Measurements from ENCODE around the gene DNAJC10. TPM values are rescaled to one million over a fixed set of nuclear protein-coding genes. Genes with fewer than 3 reads are reported as not detected.
"Not testable (repeated sequence)": the region's sequence is repeated elsewhere in the genome, so short reads cannot be mapped to it uniquely, and the experiment has no call there.

Gene DNAJC10
- total RNA-seq, 1 donor from 2014 or later = 55.8 TPM

DNA sequence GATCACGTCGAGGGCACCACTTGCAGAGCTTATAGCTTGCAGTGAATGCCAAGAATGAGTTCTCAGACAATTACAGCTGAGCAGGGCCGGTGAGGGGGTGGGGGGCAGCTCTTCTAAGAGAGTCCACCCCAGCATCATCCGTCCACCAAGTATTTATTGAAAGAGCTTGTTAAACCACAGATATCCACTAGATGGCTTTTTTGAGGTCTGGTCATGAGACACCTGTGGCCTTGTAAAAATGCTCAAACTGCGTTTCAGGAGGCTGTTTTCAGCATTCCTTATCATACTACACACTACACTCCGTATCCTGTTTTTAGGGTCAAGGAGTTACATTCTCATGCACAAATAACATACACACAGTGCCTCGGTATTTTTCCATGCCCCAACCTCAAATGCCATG, 51.5 kb downstream of the DNAJC10 start:
- intact Hi-C loops (cut with micrococcal nuclease) = no loop called here
- no peak overlapping the region for H3K4me3 ChIP-seq
- TF ChIP-seq, protein P1, sequence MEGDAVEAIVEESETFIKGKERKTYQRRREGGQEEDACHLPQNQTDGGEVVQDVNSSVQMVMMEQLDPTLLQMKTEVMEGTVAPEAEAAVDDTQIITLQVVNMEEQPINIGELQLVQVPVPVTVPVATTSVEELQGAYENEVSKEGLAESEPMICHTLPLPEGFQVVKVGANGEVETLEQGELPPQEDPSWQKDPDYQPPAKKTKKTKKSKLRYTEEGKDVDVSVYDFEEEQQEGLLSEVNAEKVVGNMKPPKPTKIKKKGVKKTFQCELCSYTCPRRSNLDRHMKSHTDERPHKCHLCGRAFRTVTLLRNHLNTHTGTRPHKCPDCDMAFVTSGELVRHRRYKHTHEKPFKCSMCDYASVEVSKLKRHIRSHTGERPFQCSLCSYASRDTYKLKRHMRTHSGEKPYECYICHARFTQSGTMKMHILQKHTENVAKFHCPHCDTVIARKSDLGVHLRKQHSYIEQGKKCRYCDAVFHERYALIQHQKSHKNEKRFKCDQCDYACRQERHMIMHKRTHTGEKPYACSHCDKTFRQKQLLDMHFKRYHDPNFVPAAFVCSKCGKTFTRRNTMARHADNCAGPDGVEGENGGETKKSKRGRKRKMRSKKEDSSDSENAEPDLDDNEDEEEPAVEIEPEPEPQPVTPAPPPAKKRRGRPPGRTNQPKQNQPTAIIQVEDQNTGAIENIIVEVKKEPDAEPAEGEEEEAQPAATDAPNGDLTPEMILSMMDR (IDR thresholded peaks at IDR 0.05; ENCODE audit: borderline replicate concordance) = peak; percentile 55
- H3K27ac ChIP-seq (replicated peaks) = no peak overlapping the region
- peaks cover 33% of the 10 kb centered on the region for H3K36me3 ChIP-seq
- no peak for DNase-seq
- H3K27me3 ChIP-seq (ENCODE audit: low read depth) = no peaks in the 10 kb centered on the region
- H3K4me1 ChIP-seq = peaks cover 29% of the 10 kb centered on the region
- H3K9me3 ChIP-seq (replicated peaks) = peaks cover 36% of the 10 kb centered on the region

DNA sequence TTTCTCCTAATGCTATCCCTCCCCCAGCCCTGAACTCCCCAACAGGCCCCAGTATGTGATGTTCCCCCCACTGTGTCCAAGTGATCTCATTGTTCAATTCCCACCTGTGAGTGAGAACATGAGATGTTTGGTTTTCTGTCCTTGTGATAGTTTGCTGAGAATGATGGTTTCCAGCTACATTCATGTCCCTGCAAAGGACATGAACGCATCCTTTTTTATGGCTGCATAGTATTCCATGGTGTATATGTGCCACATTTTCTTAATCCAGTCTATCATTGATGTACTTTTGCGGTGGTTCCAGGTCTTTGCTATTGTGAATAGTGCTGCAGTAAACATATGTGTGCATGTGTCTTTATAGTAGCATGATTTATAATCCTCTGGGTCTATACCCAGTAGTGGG, 52.9 kb downstream of the DNAJC10 start:
- DNase-seq; H3K27me3 ChIP-seq (ENCODE audit: low read depth); H3K27ac ChIP-seq (replicated peaks); H3K4me3 ChIP-seq; intact Hi-C loops (cut with micrococcal nuclease): not testable (repeated sequence)
- H3K4me1 ChIP-seq = peaks cover 16% of the 10 kb centered on the region
- peaks cover 31% of the 10 kb centered on the region for H3K36me3 ChIP-seq
- peaks cover 43% of the 10 kb centered on the region for H3K9me3 ChIP-seq (replicated peaks)

DNA sequence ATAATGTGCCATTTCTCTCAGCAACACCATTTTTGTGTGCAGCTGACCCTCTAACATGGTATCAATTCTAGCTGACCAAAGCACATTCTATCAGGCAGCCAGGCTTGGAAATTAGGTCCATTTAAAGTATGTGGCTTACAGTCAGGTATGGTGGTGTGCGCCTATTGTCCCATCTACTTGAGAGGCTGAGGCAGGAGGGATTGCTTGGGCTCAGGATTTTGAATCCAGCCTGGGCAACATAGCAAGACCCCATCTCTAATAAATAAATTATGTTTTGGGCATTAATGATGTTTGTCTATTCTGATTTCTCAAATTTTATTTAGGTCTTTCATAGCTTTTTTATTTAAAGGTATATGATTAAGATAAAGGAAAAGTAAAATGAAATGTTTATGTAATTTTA, 63.3 kb downstream of the DNAJC10 start:
- Histone ChIP-seq H3K9me3 (replicated peaks) (peaks cover 11% of the 10 kb centered on the region), H3K4me1 (no peaks in the 10 kb centered on the region), H3K27ac (replicated peaks) (no peak overlapping the region), H3K36me3 (peaks cover 53% of the 10 kb centered on the region), H3K27me3 (ENCODE audit: low read depth) (no peaks in the 10 kb centered on the region), H3K4me3 (no peak overlapping the region)
- TF ChIP-seq, protein P1 (IDR thresholded peaks at IDR 0.05; ENCODE audit: borderline replicate concordance) = no peak
- intact Hi-C loops (cut with micrococcal nuclease) = no loop called here
- no peak for DNase-seq

DNA sequence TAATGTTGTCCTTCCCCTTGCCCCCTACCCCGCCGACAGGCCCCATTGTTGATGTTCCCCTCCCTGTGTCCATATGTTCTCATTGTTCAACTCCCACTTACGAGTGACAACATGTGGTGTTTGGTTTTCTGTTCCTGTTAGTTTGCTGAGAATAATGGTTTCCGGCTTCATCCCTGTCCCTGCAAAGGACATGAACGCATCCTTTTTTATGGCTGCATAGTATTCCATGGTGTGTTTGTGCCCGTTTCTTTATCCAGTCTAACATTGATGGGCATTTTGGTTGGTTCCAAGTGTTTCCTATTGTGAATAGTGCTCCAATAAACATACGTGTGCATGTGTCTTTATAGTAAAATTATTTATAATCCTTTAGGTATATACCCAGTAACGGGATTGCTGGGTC, 65.0 kb downstream of the DNAJC10 start:
- H3K27ac ChIP-seq (replicated peaks); H3K4me3 ChIP-seq; H3K4me1 ChIP-seq; H3K27me3 ChIP-seq (ENCODE audit: low read depth); DNase-seq: not testable (repeated sequence)
- peaks cover 39% of the 10 kb centered on the region for H3K36me3 ChIP-seq
- peaks cover 11% of the 10 kb centered on the region for H3K9me3 ChIP-seq (replicated peaks)
- intact Hi-C loops (cut with micrococcal nuclease) = loop anchor here (10.0 kb wide), 1 partner anchor 194 kb away; no protein-coding TSS in a partner anchor

DNA sequence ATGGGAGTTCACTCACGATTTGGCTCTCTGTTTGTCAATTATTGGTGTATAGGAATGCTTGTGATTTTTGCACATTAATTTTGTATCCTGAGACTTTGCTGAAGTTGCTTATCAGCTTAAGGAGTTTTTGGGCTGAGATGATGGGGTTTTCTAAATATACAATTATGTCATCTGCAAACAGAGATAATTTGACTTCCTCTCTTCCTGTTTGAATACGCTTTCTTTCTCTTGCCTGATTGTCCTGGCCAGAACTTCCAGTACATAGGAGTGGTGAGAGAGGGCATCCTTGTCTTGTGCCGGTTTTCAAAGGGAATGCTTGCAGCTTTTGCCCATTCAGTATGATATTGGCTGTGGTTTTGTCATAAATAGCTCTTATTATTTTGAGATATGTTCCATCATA, 66.6 kb downstream of the DNAJC10 start:
- Histone ChIP-seq H3K9me3 (replicated peaks) (peaks cover 11% of the 10 kb centered on the region), H3K36me3 (peaks cover 24% of the 10 kb centered on the region)
- intact Hi-C loops (cut with micrococcal nuclease) = loop anchor here (10.0 kb wide), 1 partner anchor 192 kb away; no protein-coding TSS in a partner anchor
- H3K27ac ChIP-seq (replicated peaks); H3K4me1 ChIP-seq; H3K4me3 ChIP-seq; H3K27me3 ChIP-seq (ENCODE audit: low read depth); DNase-seq: not testable (repeated sequence)

DNA sequence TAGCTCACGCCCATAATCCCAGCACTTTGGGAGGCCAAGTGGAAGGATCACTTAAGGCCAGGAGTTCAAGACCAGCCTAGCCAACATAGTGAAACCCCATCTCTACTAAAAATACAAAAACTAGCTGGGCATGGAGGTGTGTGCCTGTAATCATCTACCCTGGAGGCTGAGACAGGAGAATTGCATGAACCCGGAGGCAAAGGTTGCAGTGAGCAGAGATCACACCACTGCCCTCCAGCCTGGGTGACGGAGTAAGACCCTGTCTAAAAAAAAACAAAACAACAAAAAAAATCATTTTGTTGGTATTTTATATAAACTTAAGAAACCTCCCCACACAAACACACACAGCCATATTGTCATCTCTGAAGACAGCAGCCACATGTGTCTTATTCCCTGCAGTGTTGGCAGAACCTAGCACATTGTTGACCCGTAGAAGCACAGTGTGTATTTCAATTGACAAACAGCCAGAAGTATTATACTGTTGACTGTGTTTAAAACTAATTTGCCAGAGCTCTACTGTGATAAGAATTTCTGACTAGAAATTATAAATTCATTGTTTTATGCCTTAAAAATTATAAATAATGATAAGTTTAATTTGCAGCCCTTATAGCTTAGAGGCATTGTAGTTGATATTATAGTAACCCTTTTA, 68.1 kb downstream of the DNAJC10 start:
- H3K9me3 ChIP-seq (replicated peaks) = peaks cover 11% of the 10 kb centered on the region
- peaks cover 12% of the 10 kb centered on the region for H3K36me3 ChIP-seq
- no peak overlapping the region for H3K4me3 ChIP-seq
- intact Hi-C loops (cut with micrococcal nuclease) = loop anchor here (10.0 kb wide), 1 partner anchor 191 kb away; no protein-coding TSS in a partner anchor
- TF ChIP-seq, protein P1 (IDR thresholded peaks at IDR 0.05; ENCODE audit: borderline replicate concordance) = no peak
- no peaks in the 10 kb centered on the region for H3K4me1 ChIP-seq
- DNase-seq = no peak
- no peak overlapping the region for H3K27ac ChIP-seq (replicated peaks)
- H3K27me3 ChIP-seq (ENCODE audit: low read depth) = no peaks in the 10 kb centered on the region

DNA sequence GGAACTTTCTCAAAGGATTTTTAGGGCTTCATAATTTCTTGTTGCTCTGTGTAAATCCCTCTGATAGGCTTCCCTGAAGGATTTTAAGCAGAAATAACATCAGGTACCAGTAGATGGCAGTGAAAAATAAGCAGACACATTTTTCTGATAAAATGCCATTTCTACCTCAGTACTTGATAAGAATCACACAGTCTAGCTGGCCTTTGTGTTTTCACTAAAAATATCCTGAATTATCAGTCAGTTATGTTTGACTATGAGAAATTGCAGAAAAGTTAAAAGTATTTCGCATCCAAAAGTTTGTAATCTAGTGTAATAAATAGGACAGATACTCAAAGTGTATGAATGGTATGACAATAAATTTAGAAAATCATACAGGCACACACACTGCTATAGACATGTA, 68.7 kb downstream of the DNAJC10 start:
- TF ChIP-seq, protein P1 (IDR thresholded peaks at IDR 0.05; ENCODE audit: borderline replicate concordance) = peak; percentile 68
- no peak for DNase-seq
- intact Hi-C loops (cut with micrococcal nuclease) = loop anchor here (5.0 to 10.0 kb wide), 2 partner anchors 138 to 190 kb away; no protein-coding TSS in a partner anchor

More for the DNA sequence above, 68.7 kb downstream of the DNAJC10 start:
- Histone ChIP-seq H3K4me1 (no peaks in the 10 kb centered on the region), H3K9me3 (replicated peaks) (peaks cover 11% of the 10 kb centered on the region), H3K27ac (replicated peaks) (no peak overlapping the region), H3K27me3 (ENCODE audit: low read depth) (no peaks in the 10 kb centered on the region), H3K4me3 (no peak overlapping the region), H3K36me3 (peaks cover 12% of the 10 kb centered on the region)

All from left ventricle myocardium inferior (tissue), 1 donor.